NCI-H2107 treated with DMSO at 0.1 percent for 48 hours (cell line): Measurements from ENCODE around the gene MN1.

Source experiments
- DNase-seq: peaks from one replicate; lab custom pipeline; 2025; ENCODE audit not compliant: unreplicated experiment; lab: John Stamatoyannopoulos, UW

Gene MN1

GRCh38 chr22:27800250-27801201 lies 1.0 kb downstream of the MN1 start:
- DNase-seq: no peak

GRCh38 chr22:27799827-27800249 lies 1.7 kb downstream of the MN1 start:
- no peak for DNase-seq

DNA sequence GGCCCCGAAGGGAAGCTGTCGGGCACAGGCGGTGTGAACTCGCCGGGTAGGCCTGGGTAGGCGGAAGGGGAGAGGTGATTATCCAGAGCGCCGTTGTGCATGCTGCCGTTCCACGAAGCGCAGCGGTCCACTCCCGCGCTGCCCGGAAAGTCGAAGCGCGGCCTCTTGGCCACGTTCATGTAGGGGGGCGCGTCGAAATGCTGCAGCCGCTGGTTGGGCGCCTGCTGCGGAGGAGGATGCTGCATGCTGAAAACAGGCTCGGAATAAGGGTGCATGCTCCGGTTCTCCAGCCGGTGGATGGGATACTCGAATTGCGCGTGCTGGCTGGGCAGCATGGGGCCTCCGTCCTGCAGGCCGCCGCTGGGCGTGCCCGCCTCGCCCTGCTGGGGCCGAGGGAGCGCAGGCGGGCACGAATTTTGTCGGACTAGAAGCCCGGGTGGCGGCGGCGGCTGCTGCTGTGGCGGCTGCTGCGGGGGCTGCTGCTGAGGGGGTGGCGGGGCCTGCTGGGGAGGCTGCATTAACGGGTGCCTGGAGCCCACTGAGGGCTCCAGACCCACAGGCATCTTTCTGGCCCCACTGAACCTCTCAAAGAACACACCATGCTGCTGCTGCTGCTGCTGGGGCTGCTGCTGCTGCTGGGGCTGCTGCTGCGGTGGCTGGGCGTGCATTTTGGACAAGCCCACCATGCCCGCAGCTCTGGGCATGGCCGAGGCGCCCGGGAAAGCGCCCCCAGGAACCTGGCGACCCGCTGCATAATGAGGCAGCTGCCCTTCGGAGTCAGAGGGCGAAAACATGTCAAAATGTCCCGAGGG lies 2.3 kb downstream of the MN1 start:
- no peak for DNase-seq

DNA sequence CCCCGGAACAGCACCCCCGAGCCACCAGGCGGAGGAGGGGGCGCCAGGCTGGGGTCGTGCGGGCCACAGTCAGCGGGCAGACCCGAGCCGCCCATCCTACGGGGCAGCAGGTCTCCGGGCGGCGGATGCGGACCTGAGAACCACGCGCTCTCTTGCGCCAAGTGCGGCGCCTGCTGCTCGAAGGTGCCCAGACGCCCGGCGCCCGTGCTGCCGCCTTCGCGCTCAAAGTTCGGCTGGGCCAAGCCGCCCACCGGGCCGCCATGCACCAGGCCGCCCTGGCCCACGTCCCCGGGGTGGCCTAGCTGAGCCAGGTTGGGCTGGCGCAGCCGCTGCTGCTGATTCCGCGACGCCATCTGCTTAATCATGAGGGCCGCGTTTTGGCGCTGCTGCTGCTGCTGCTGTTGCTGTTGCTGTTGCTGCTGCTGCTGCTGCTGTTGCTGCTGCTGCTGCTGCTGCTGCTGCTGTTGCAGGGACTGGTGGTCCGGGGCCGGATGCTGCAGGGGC lies 3.0 kb downstream of the MN1 start:
- DNase-seq: no peak

DNA sequence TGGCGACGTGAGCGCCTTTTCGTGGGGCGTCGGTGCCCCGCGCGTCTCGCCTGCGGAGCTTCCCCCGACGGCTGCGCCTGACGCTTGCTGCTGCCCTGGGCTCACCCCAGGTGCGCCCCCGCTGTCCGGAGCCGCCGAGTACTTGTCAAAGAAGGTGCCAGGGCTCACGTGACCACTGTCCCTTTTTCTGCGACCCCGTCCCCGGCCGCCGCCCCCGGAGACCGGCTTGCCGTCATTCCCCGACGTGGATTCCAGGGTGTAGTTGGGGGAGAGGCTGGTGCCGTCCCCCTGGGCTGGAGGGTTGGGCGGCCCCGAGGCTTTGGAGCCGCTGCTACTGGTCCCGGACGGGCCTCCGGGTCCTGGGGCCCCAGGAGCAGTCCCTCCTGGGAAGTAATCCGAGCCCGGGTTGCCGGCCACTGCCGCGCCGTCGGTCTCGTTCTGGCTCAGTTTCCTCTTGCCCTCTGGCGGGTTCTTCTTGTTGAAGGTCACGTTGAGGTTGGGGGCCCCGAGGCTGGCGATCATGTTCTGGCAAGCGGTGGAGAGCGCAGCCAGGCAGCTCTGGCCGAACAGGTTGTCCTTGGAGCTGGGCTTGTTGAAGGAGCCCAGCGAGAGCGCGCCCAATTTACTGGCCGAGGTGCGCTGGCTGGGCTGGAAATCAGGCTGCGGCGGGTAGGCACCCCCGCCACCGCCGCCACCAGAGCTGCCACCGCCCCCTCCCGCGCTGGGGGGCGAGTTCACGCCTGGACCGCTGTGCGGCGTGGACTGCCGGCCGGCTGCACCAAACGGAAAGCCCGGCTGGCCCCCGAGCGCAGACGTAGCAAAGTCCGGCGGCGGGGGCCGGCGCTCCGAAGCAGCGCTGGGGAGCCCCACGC lies 3.8 kb downstream of the MN1 start:
- no peak for DNase-seq

DNA sequence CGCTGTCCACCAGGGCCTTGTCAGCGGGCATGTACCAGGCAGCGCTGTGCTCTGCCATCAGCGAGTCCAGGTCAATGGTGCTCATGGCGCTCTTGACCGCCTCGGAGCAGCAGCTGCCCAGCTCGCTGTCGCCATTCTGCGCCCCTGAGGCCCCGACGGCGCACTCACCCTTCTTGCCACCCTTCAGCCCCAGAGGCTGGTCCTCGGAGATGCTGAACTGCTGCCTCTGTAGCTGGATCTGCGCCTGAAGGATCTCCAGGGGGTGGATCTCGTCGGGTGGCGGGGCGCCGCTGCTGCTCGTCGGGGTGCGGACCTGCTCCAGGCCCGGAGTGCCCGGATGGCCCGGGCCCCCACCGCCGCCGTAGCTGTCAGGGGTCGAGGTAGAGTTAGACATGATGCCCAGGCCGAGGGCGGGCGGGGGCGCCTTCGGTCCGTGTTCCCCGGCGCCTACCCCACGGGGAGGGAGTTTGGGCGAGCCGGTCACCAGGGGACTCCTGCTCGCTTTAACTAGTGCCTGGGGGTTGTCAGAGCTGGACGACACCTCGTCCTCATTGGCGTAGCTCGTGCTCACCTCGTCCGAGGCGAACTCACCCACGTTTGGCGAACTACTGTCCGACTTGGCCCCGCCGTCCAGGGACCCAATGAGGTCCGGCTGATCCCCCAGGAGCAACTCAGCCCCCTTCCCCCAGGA lies 4.6 kb downstream of the MN1 start:
- DNase-seq: no peak

DNA sequence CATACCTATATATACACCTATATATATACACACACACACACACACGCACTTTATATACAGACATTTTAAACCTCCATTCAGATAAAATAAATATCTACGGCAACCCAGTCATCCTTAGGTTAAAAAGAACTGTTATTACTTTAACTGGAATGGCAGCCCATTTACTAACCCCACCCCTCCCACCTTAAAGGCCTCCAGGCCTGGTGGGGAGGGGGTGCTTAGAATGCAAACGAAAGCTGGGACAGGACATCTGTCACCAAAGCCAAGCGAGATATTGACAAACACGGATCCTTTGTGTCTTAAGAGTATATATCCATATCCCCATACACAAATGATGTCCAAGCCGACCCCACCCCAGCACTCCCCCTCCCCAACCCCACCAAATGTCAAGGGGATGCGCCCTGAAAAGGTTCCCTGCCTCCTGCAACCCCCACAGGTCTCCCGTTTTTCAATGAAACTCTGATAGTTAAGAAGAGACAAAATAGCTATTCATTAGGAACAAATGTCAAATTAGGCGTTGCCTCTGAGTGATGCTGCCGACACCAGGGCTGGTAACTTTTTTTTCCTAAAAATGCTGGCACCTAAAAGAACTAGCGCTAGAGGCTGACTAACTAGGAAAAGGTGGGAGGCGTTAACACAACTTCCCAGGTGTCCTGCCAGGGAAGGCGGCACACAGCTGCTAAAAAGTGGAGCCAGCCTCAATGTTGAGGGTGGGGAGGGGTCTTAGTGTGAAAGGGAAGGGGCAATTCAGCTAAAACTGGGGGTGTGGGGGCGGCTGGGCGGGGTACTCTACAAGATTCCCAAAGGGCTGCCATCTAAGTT lies 5.6 kb downstream of the MN1 start:
- no peak for DNase-seq

DNA sequence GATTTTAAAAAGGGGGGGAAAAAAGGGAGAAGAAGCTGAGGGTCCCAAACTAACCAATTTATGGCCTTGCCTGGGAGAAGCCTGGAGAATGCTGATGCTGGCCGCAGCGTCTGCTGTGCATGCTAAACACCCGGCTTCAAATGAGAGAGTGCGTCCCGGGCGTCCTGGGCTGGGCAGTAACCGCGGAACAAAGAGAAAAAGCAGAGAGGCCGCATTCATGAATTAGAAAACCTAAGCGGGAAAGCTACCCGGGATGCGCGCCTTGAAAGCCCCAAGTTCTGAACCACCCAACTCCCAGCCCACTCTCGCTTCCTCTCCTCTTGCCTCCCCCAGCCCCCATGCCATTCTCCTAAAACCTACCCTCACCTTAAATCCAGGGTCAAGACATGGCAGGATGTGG lies 6.5 kb downstream of the MN1 start:
- no peak for DNase-seq

- no peak for DNase-seq
Observed at GRCh38 chr22:27794226-27794625, 7.3 kb downstream of the MN1 start.

- no peak for DNase-seq
Observed at GRCh38 chr22:27793576-27793975, 8.0 kb downstream of the MN1 start.

- DNase-seq: no peak
Observed at GRCh38 chr22:27792452-27793161, 8.9 kb downstream of the MN1 start.

- no peak for DNase-seq
Observed at GRCh38 chr22:27791859-27792241, 9.7 kb downstream of the MN1 start.

- no peak for DNase-seq
Observed at GRCh38 chr22:27791159-27791858, 10.2 kb downstream of the MN1 start.

DNA sequence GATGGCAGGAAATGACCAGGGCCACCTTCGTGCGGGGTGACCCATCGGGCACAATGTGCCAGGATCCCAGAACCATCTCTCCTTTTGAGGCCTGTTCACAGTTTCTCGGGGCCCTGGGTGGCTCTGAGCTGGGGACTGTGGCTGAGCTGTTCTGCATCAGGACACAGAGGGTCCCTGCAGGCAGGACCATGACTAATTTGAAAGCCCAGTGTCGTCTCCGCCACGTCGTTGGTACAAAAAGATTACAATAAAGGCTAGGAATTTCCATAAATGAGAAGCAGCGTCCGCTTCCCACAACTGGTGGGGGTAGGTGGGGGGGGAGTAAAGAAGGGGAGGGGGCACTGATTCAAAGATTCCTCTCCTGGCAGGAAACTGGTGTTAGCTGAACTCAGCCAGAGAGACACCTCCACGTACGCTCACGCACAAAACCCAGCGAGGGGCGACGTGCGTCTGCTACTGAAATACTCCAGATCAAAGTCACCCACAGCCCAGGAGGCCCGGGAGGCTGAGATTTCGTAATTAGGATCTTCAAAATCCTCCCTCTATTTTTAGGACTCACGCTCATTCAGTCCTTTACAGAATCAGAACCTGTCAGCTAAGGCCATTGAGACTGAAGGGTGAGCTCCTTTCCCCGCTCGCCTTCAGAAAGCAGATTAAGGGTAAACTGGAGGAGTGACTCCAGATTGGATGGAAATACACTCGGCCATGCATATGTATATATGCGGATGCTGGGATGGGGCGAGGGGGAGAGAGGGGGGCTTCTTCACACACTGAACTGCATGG lies 11.0 kb downstream of the MN1 start:
- no peak for DNase-seq

GRCh38 chr22:27788500-27789288 lies 12.9 kb downstream of the MN1 start:
- no peak for DNase-seq

GRCh38 chr22:27786965-27787364 lies 14.6 kb downstream of the MN1 start:
- no peak for DNase-seq
